DOHH2 (cell line): ENCODE measurements around the gene IQCM.

ENCODE experiments used
- CTCF ChIP-seq: fragments of 200-600 bp; sonication (generic); IDR thresholded peaks from one replicate; pipeline ENCODE4 v1.5.1; 2014; ENCODE audit warnings: antibody characterized with exemption, mild to moderate bottlenecking, low read depth, low read length; ENCODE audit not compliant: poor library complexity, severe bottlenecking
- EZH2phosphoT487 ChIP-seq: fragments of 200-600 bp; sonication (generic); IDR thresholded peaks from 2 replicates; pipeline ENCODE4 v1.6.1; 2017; ENCODE audit warnings: borderline replicate concordance, mild to moderate bottlenecking, antibody characterized with exemption, low read length, moderate library complexity, mixed read lengths

- TF ChIP-seq CTCF (no peak), EZH2phosphoT487 (no peak)
Observed at GRCh38 chr4:149741186-149741831, 74.3 kb downstream of the IQCM start.
